Fibroblast of lung (primary cell): Measurements from ENCODE around the gene PRUNE2. TPM values are rescaled to one million over a fixed set of nuclear protein-coding genes. Genes with fewer than 3 reads are reported as not detected.

Source experiments
- DNase-seq, 2 donors: peaks; one replicate each; pipeline versions ENCODE4 v3.0.0 to v3.0.0-alpha.2; 2010; ENCODE audit warnings: low read depth in 2 of 2
- H2AFZ ChIP-seq: 2 replicates; pipeline ENCODE4 v1.5.1; 2012; ENCODE audit warnings: low read length, control low read depth, inconsistent platforms
- H3K27ac ChIP-seq: 2 replicates; pipeline ENCODE4 v1.5.1; 2011; ENCODE audit warnings: low read length, control low read depth; ENCODE audit not compliant: insufficient read depth
- H3K27me3 ChIP-seq: 2 replicates; pipeline ENCODE4 v1.5.1; 2011; ENCODE audit warnings: mild to moderate bottlenecking, low read length; ENCODE audit not compliant: control insufficient read depth, insufficient read depth
- H3K36me3 ChIP-seq: 2 replicates; pipeline ENCODE4 v1.5.1; 2011; ENCODE audit warnings: low read length; ENCODE audit not compliant: control insufficient read depth, insufficient read depth
- H3K4me1 ChIP-seq: 2 replicates; pipeline ENCODE4 v1.5.1; 2011; ENCODE audit warnings: low read length; ENCODE audit not compliant: control insufficient read depth, insufficient read depth; ENCODE audit errors: extremely low read depth
- H3K4me2 ChIP-seq: 2 replicates; pipeline ENCODE4 v1.5.1; 2011; ENCODE audit warnings: low read length, control low read depth; ENCODE audit not compliant: insufficient read depth; ENCODE audit errors: extremely low read depth
- H3K4me3 ChIP-seq, 4 experiments: fragments of 200-600 bp in 1 of 4; sonication (generic) in 1 of 4; replicated peaks in 1 of 4; 2 replicates each; pipeline ENCODE4 v1.5.1; 2011 to 2016; ENCODE audit warnings: low read length in 4 of 4, low read depth in 3 of 4, mild to moderate bottlenecking in 3 of 4, control low read depth in 2 of 4, inconsistent platforms in 1 of 4, mixed read lengths in 1 of 4; ENCODE audit not compliant: insufficient read depth in 1 of 4; ENCODE audit errors: control extremely low read depth in 1 of 4
- H3K79me2 ChIP-seq: 2 replicates; pipeline ENCODE4 v1.5.1; 2012; ENCODE audit warnings: mild to moderate bottlenecking, low read length, inconsistent platforms; ENCODE audit not compliant: control insufficient read depth, insufficient read depth
- H3K9ac ChIP-seq: 2 replicates; pipeline ENCODE4 v1.5.1; 2011; ENCODE audit warnings: mild to moderate bottlenecking, low read length, control low read depth; ENCODE audit not compliant: insufficient read depth
- H3K9me3 ChIP-seq: 2 replicates; pipeline ENCODE4 v1.5.1; 2012; ENCODE audit warnings: low read depth, low read length; ENCODE audit not compliant: control insufficient read depth, insufficient read depth
- H4K20me1 ChIP-seq: 2 replicates; pipeline ENCODE4 v1.5.1; 2011; ENCODE audit warnings: low read length; ENCODE audit not compliant: control insufficient read depth, insufficient read depth; ENCODE audit errors: extremely low read depth
- CTCF ChIP-seq, 2 donors: IDR thresholded peaks in 1 of 2; conservative IDR thresholded peaks in 1 of 2; 1 replicate in 1 of 2; 2 replicates in 1 of 2; pipeline ENCODE4 v1.5.1; 2011 to 2012; ENCODE audit warnings: low read length in 2 of 2, control low read depth in 1 of 2, inconsistent platforms in 1 of 2, low read depth in 1 of 2, mild to moderate bottlenecking in 1 of 2
- EZH2 ChIP-seq: IDR thresholded peaks from 2 replicates; pipeline ENCODE4 v1.5.1; 2012; ENCODE audit warnings: low read length, control low read depth, mild to moderate bottlenecking; ENCODE audit errors: missing control alignments
- polyA plus RNA-seq, 2 donors: library from polyadenylated mRNA; depleted of rRNA in 1 of 2; stranded (reverse) in 1 of 2; unstranded in 1 of 2; fragments of >200 nt; gene quantifications; 2 replicates each; pipeline ENCODE4 v1.2.1, GENCODE V29; 2011 to 2012; ENCODE audit warnings: missing spikeins in 1 of 2
- total RNA-seq: library from RNA; depleted of rRNA; stranded (reverse); fragments of >200 nt; gene quantifications from 2 replicates; pipeline ENCODE4 v1.2.1, GENCODE V29; 2014

The PRUNE2 gene
- total and polyA plus RNA-seq, 2 donors (not counting 1 experiment from before 2014, with no cell fraction given), result 5.4 to 95.6 TPM

GRCh38 chr9:76787677-76788076, 118.2 kb downstream of the PRUNE2 start:
- Histone ChIP-seq H3K9ac (no peak overlapping the region), H3K4me3 (no peak overlapping the region), H4K20me1 (no peaks in the 10 kb centered on the region), H2AFZ (no peak overlapping the region), H3K4me1 (no peaks in the 10 kb centered on the region), H3K4me2 (no peak overlapping the region), H3K79me2 (no peaks in the 10 kb centered on the region), H3K9me3 (no peaks in the 10 kb centered on the region), H3K36me3 (no peaks in the 10 kb centered on the region), H3K27me3 (no peaks in the 10 kb centered on the region), H3K27ac (no peak overlapping the region)
- no peak for DNase-seq
- no peak for TF ChIP-seq EZH2
- no peak for TF ChIP-seq CTCF (conservative IDR thresholded peaks at IDR 0.05 in 1 of 2, IDR thresholded peaks at IDR 0.05 in 1 of 2; ENCODE audit: low read depth in 1 of 2, low read length in 2 of 2)

- Histone ChIP-seq H4K20me1 (no peaks in the 10 kb centered on the region), H3K4me1 (no peaks in the 10 kb centered on the region), H3K36me3 (no peaks in the 10 kb centered on the region), H3K4me2 (no peak overlapping the region), H3K9me3 (no peaks in the 10 kb centered on the region), H3K27ac (no peak overlapping the region), H3K4me3 (no peak overlapping the region), H2AFZ (no peak overlapping the region), H3K9ac (no peak overlapping the region), H3K79me2 (no peaks in the 10 kb centered on the region), H3K27me3 (no peaks in the 10 kb centered on the region)
- TF ChIP-seq CTCF (conservative IDR thresholded peaks at IDR 0.05 in 1 of 2, IDR thresholded peaks at IDR 0.05 in 1 of 2; ENCODE audit: low read depth in 1 of 2, low read length in 2 of 2), result no peak
- no peak for TF ChIP-seq EZH2
- DNase-seq, result no peak
Measured at GRCh38 chr9:76785501-76785900, 120.4 kb downstream of the PRUNE2 start.

GRCh38 chr9:76784881-76785280, 121.0 kb downstream of the PRUNE2 start:
- Histone ChIP-seq H3K27me3 (no peaks in the 10 kb centered on the region), H3K4me2 (no peak overlapping the region), H2AFZ (no peak overlapping the region), H4K20me1 (no peaks in the 10 kb centered on the region), H3K4me3 (no peak overlapping the region), H3K36me3 (no peaks in the 10 kb centered on the region), H3K9me3 (no peaks in the 10 kb centered on the region), H3K9ac (no peak overlapping the region), H3K27ac (no peak overlapping the region), H3K79me2 (no peaks in the 10 kb centered on the region), H3K4me1 (no peaks in the 10 kb centered on the region)
- no peak for DNase-seq
- TF ChIP-seq EZH2, result no peak
- TF ChIP-seq CTCF (conservative IDR thresholded peaks at IDR 0.05 in 1 of 2, IDR thresholded peaks at IDR 0.05 in 1 of 2; ENCODE audit: low read depth in 1 of 2, low read length in 2 of 2), result no peak
